Right renal cortex interstitium (tissue), 3 donors: Measurements from ENCODE around the gene CD80. TPM values are rescaled to one million over a fixed set of nuclear protein-coding genes. Genes with fewer than 3 reads are reported as not detected.

ENCODE experiments used
- DNase-seq, 3 donors: peaks; one replicate each; pipeline ENCODE4 v3.0.0-alpha.2; 2013; ENCODE audit warnings: low read depth in 3 of 3, low spot score in 2 of 3
- polyA plus RNA-seq, 3 donors: library from polyadenylated mRNA; unstranded; fragments of 120-200 nt; gene quantifications; one replicate each; pipeline ENCODE4 v1.2.1, GENCODE V29; 2013; ENCODE audit not compliant: insufficient read length in 3 of 3

Gene CD80
- polyA plus RNA-seq, 3 donors: 0.11 to 0.23 (median 0.12) TPM

DNA sequence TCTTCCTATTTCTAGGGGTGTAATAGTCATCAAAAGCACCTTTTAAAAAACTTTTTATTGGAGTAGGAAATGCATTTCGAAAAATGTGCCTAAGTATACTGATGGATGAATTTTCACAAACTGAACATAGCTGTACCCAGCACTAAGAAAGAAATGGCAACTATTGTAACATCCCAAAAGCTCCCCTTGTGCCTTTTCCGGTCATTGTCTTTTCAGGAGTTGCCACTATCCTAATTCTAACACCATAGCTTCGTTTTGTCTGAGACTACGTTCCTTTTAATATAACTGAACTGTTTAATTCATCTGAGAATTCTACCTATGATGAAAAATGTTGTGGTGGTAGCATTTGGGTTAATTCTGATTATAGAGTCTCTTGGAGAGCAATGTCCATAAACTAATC lies 59.1 kb downstream of the CD80 start:
- no peak for DNase-seq

DNA sequence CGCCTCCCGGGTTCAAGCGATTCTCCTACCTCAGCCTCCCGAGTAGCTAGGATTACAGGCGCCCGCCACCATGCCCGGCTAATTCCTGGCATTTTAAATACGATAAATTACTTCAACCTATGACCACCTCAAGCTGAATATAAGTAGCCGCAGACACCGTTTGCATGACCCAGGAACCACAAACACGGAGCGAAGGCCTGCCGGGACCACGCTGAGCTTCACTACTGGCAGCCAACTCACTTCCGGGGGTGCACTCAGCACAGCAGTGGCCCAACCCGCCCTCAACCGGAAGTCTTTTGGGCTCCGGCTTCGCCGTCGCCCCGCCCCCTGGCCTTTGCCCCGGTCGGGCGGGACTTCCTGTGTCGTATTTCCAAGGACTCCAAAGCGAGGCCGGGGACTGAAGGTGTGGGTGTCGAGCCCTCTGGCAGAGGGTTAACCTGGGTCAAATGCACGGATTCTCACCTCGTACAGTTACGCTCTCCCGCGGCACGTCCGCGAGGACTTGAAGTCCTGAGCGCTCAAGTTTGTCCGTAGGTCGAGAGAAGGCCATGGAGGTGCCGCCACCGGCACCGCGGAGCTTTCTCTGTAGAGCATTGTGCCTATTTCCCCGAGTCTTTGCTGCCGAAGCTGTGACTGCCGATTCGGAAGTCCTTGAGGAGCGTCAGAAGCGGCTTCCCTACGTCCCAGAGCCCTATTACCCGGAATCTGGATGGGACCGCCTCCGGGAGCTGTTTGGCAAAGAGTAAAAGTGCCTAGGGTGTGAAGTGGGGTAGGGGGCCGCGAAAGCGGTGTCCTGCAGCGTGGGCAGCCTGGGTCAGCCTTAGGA lies 61.0 kb downstream of the CD80 start, which contains the start of gene TIMMDC1:
TIMMDC1 (plus strand) TSS at position 362 of the 826 bp plus-strand sequence; CDS start at position 549, 187 bp downstream.
- peak; percentile 93 to 97 (median 95) for DNase-seq

DNA sequence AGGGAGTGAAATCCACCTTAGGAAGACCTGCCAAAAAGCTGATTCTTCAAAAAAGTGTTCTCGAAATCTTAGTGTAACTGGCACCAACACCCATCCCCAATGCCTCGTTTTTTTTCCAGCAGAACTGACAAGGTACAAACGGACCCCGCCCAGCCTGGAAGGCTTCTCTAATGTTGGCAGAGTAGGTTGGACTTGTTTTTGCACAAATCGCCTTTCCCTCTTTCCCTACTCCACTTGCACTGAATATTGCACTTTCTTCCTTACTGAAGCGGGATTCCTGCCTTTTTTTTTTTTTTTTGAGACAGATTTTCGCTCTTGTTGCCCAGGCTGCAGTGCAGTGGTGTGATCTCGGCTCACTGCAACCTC lies 61.6 kb downstream of the CD80 start:
- no peak for DNase-seq

DNA sequence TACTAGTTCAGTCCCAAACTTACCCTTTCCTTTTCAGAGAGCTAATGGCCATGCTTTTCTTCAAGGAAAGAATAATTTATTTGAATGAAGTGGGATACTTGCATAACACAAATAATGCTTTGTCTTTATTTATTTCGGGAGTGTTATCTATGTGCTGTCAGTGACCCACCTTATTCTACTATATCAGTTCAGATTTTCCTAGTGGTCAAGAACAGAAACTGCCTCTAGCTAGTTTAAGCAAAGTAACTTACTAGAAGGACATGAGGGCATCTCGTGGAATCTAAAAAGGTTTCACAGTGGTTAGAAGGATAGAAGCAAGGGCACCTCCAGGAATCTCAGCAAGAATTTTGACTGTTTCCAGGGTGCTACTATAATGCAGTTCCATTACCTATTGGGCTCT lies 64.8 kb downstream of the CD80 start:
- DNase-seq: no peak

DNA sequence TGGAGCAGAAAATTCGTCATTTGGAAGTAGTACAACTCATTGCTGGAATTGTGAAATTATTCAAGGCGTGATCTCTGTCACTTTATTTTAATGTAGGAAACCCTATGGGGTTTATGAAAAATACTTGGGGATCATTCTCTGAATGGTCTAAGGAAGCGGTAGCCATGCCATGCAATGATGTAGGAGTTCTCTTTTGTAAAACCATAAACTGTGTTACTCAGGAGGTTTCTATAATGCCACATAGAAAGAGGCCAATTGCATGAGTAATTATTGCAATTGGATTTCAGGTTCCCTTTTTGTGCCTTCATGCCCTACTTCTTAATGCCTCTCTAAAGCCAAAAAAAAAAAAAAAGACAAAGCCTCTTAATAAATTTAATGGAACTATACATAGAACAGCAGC lies 66.6 kb downstream of the CD80 start:
- no peak for DNase-seq

DNA sequence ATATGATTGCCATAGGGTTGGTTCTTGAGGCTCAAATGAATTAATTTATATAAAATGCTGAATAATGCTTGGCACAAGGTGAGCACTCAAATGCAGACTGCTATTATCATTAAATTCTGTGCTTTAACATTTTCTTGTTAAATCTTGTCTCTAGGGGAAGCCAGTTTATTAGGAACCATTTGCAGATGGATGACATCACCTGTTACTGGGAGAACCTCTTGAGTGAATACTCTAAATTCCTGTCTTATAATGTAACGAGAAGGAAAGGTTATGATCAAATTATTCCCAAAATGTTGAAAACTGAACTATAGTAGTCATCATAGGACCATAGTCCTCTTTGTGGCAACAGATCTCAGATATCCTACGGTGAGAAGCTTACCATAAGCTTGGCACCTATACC lies 67.3 kb downstream of the CD80 start:
- no peak for DNase-seq

DNA sequence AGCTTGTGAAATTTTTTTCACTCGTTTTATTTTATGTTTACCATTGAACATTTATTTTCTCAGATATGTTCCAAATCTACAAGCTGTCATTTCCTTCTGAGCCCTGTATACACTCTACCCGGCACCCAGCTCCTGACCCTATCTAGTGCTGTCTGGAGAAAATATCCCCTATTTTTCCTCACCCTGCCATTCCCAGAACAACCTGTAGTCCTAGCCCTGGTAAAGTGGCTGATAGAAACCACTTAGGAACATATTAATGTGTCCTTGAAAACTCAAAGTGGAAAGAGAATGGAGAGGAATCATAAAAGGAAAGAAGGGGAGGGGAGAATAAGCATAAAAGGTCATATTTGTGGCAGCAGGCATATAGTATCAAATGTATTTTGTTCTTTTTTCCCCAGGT lies 69.3 kb downstream of the CD80 start:
- no peak for DNase-seq

DNA sequence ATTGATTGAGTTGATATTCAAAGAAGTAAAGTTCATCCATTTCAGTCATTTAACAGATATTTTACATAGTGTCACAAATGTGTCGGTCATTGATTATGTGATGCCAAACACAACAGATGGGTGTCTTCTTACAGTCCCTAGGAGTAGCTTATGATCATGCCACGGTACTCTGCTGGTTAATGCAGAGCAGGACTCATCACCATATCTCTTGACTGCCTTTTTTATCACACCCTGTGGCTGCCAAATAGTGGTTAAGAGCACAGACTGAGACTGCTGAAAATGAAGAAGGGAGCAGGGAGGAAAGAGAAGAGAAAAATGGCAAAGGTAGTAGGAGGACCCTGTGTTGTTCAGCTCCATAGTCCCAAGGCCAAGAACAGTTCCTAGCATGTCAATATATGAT lies 73.9 kb downstream of the CD80 start:
- DNase-seq: no peak

DNA sequence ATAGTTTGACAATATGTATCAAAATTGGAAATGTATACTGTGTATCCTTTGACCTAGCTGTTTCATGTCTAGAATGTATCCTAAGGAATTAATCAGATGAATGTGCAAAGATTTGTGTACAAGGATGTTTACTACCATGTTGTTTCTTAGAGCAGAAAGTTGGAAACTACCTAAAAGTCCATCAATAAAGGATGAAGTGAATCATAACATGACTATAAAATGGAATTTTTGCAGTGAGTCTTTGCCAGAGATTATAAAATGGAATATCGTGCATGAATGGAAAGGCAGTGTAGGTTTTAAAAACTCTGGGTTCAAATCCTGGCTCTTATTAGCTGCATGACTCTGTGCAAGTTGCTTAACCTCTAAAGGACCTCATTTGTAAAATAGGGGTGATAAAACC lies 76.3 kb downstream of the CD80 start:
- DNase-seq: no peak

DNA sequence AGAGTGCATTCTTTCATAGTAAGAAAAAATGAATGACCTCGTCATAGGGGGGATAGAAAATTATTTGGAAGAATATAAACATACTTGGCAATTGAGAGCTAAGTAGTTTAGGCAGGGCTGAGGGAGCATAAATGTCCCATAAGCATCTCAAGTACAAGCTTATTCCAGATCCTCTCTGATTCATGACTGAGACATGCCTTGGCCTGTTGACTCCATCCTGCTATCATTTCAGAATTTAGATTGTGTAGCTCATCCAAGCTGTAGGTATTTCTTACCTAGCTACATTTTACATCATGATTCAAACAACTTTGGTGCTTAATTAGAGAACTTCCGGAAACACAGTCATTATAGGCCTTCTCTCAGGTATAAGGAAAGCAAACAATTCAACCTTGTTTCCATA lies 78.3 kb downstream of the CD80 start:
- DNase-seq: no peak

Other genes with a start within 250 kb of the CD80 start
- 10 to 100 TPM; 49.7 to 55.4 (median 50.4) TPM for gene TMEM39A, start 96.0 kb downstream of the CD80 start, polyA plus RNA-seq
- gene POGLUT1, start 90.7 kb downstream of the CD80 start, polyA plus RNA-seq: 10 to 100 TPM; 24.8 to 27.3 (median 26.7) TPM
- gene TIMMDC1, start 61.1 kb downstream of the CD80 start, polyA plus RNA-seq: 100 to 1,000 TPM; 107 to 110 (median 107) TPM
- gene ADPRH, start 19.9 kb upstream of the CD80 start, polyA plus RNA-seq: 1 to 10 TPM; 7.0 to 7.7 (median 7.6) TPM
- gene PLA1A, start 38.3 kb upstream of the CD80 start, polyA plus RNA-seq: 1 to 10 TPM; 7.4 to 9.0 (median 8.5) TPM
- 1 to 10 TPM; 3.8 to 4.5 (median 4.5) TPM for gene POPDC2, start 101.0 kb upstream of the CD80 start, polyA plus RNA-seq
- 10 to 100 TPM; 40.3 to 45.9 (median 44.3) TPM for gene COX17, start 117.8 kb upstream of the CD80 start, polyA plus RNA-seq
- 10 to 100 TPM; 15.0 to 25.5 (median 18.8) TPM for gene CFAP91, start 143.4 kb upstream of the CD80 start, polyA plus RNA-seq
- gene NR1I2, start 222.5 kb upstream of the CD80 start, polyA plus RNA-seq: under 1 TPM; 0.49 to 0.54 (median 0.54) TPM